Measurements from ENCODE around the gene RND2. TPM values are rescaled to one million over a fixed set of nuclear protein-coding genes. Genes with fewer than 3 reads are reported as not detected.

RND2 gene
- total and polyA plus RNA-seq, 2 of the 13 experiments (the other 11 are each of a cell fraction or from before 2014, with no cell fraction given) = 0.05 to 0.11 TPM

- peak; percentile 62; the same call in 1 of the 2 replicates for TF ChIP-seq KAT2B (IDR thresholded peaks at IDR 0.05; ENCODE audit: borderline replicate concordance, low read depth, low read length)
- peak; percentile 93 for TF ChIP-seq ISL2 (CRISPR knock-in tag; IDR thresholded peaks at IDR 0.05)
- TF ChIP-seq E2F5 (CRISPR knock-in tag; conservative IDR thresholded peaks at IDR 0.05) = no peak
- TF ChIP-seq ZNF598 (CRISPR knock-in tag; IDR thresholded peaks at IDR 0.05; ENCODE audit: borderline replicate concordance) = no peak
- TF ChIP-seq RAD21 (CRISPR knock-in tag; IDR thresholded peaks at IDR 0.05) = 0 out of 2 replicates have a peak, but pooled peaks have one; percentile 24
- peak; percentile 100 for TF ChIP-seq ZBTB34 (CRISPR knock-in tag; IDR thresholded peaks at IDR 0.05)
- no peak; the same call in 1 of the 2 replicates for TF ChIP-seq ZBTB43 (CRISPR knock-in tag; conservative IDR thresholded peaks at IDR 0.05)
- no peak for TF ChIP-seq ZUFSP (CRISPR knock-in tag; IDR thresholded peaks at IDR 0.05; ENCODE audit: borderline replicate concordance)
- no peak for TF ChIP-seq KLF12 (CRISPR knock-in tag; IDR thresholded peaks at IDR 0.05; ENCODE audit: borderline replicate concordance)
- peak; percentile 77; the same call in 1 of the 2 replicates for TF ChIP-seq GFI1 (CRISPR knock-in tag; IDR thresholded peaks at IDR 0.05; ENCODE audit: borderline replicate concordance)
- TF ChIP-seq ZSCAN5A (CRISPR knock-in tag; IDR thresholded peaks at IDR 0.05; ENCODE audit: borderline replicate concordance) = no peak
- no peak for TF ChIP-seq TRIM22 (IDR thresholded peaks at IDR 0.05)
- TF ChIP-seq ZNF354B (CRISPR knock-in tag; IDR thresholded peaks at IDR 0.05) = no peak
- TF ChIP-seq KLF9 (CRISPR knock-in tag; IDR thresholded peaks at IDR 0.05; ENCODE audit: low read depth) = peak; percentile 81; the same call in 1 of the 2 replicates
- TF ChIP-seq FOXO4 (CRISPR knock-in tag; conservative IDR thresholded peaks at IDR 0.05) = no peak
- TF ChIP-seq ZBTB8A (CRISPR knock-in tag; IDR thresholded peaks at IDR 0.05; ENCODE audit: borderline replicate concordance, low read depth) = no peak
- TF ChIP-seq ZBTB1 (CRISPR knock-in tag; IDR thresholded peaks at IDR 0.05; ENCODE audit: borderline replicate concordance) = no peak
These were observed 43.7 kb downstream of the RND2 start (continued) for GRCh38 chr17:43068570-43069367.

Measured in HepG2 (cell line).